A549 (cell line): Measurements from ENCODE around the gene BMP7. TPM values are rescaled to one million over a fixed set of nuclear protein-coding genes. Genes with fewer than 3 reads are reported as not detected.

Source experiments
- ATAC-seq, 2 experiments: fragments of 200-7000 bp in 1 of 2; fragments of >200 bp in 1 of 2; cut with Nextera tagmentation in 1 of 2; cut with Tn5 transposase in 1 of 2; 3 replicates each; pipeline versions ENCODE4 v1.8.0 to v1.9.1; 2018 to 2020; ENCODE audit warnings: mild to moderate bottlenecking in 1 of 2, moderate library complexity in 1 of 2
- CTCF ChIA-PET: fragments of 300-600 bp; sonication (Branson Sonifier 250); formaldehyde crosslinking; extraction: SDS; loops from one replicate; lab custom pipeline; 2021; ENCODE audit warnings: antibody characterized with exemption, inconsistent platforms; lab: Yijun Ruan, JAX
- POLR2A ChIA-PET: fragments of 350-600 bp; formaldehyde crosslinking; extraction: SDS; loops from one replicate; lab custom pipeline; 2021; ENCODE audit warnings: antibody characterized with exemption, inconsistent platforms; lab: Yijun Ruan, JAX
- DNase-seq, 2 experiments: peaks; one replicate each; pipeline versions ENCODE4 v3.0.0 to v3.0.0-alpha.2; 2011 to 2016; ENCODE audit warnings: low read depth in 1 of 2, low spot score in 1 of 2
- FAIRE-seq: peaks from 2 replicates; lab custom pipeline; 2011; peaks lifted over from hg19 to GRCh38; lab: Jason Lieb, UNC
- H3K27ac ChIP-seq, 2 experiments: fragments of >200 bp; sonication (Bioruptor Twin); formaldehyde crosslinking; 3 replicates each; pipeline ENCODE4 v1.5.1; 2016 to 2017
- H3K4me1 ChIP-seq: fragments of >200 bp; sonication (Bioruptor Twin); formaldehyde crosslinking; 3 replicates; pipeline ENCODE4 v1.6.1; 2016
- H3K4me2 ChIP-seq: fragments of >200 bp; sonication (Bioruptor Twin); formaldehyde crosslinking; 3 replicates; pipeline ENCODE4 v1.6.1; 2016
- H3K4me3 ChIP-seq: fragments of >200 bp; sonication (Bioruptor Twin); formaldehyde crosslinking; 3 replicates; pipeline ENCODE4 v1.5.1; 2016
- H3K9me3 ChIP-seq: fragments of >200 bp; sonication (Bioruptor Twin); formaldehyde crosslinking; 3 replicates; pipeline ENCODE4 v1.6.1; 2016
- ATOH8 ChIP-seq: fragments of 250-450 bp; sonication (Bioruptor Pico); IDR thresholded peaks from 2 replicates; pipeline ENCODE4 v1.5.0; 2020; ENCODE audit warnings: low read depth, mild to moderate bottlenecking, moderate library complexity
- BCL3 ChIP-seq: fragments of >200 bp; sonication (Bioruptor Twin); formaldehyde crosslinking; IDR thresholded peaks from 3 replicates; pipeline ENCODE4 v1.6.1; 2016
- BHLHE40 ChIP-seq: IDR thresholded peaks from 2 replicates; pipeline ENCODE4 v1.6.1; 2012; ENCODE audit warnings: low read depth, low read length, inconsistent platforms
- CBX8 ChIP-seq: fragments of 200-600 bp; sonication (generic); IDR thresholded peaks from 2 replicates; pipeline ENCODE4 v1.6.1; 2016
- CHD4 ChIP-seq: fragments of 200-600 bp; sonication (generic); IDR thresholded peaks from 2 replicates; pipeline ENCODE4 v1.6.1; 2016; ENCODE audit warnings: antibody characterized with exemption, mild to moderate bottlenecking, borderline replicate concordance
- CTCF ChIP-seq: fragments of >200 bp; sonication (Bioruptor Twin); formaldehyde crosslinking; IDR thresholded peaks from 3 replicates; pipeline ENCODE4 v1.5.1; 2016
- EHMT2 ChIP-seq: fragments of 200-600 bp; sonication (generic); IDR thresholded peaks from 2 replicates; pipeline ENCODE4 v1.6.1; 2016; ENCODE audit warnings: antibody characterized with exemption, low read depth, mild to moderate bottlenecking, moderate library complexity
- GATA3 ChIP-seq: IDR thresholded peaks from 2 replicates; pipeline ENCODE4 v1.6.1; 2012; ENCODE audit warnings: borderline replicate concordance
- HDAC2 ChIP-seq: fragments of 200-600 bp; sonication (generic); IDR thresholded peaks from 2 replicates; pipeline ENCODE4 v1.6.1; 2016
- HES2 ChIP-seq: fragments of >200 bp; sonication (Bioruptor Twin); formaldehyde crosslinking; IDR thresholded peaks from 2 replicates; pipeline ENCODE4 v1.6.1; 2016
- HMGXB4 ChIP-seq: fragments of 250-450 bp; sonication (Bioruptor Pico); IDR thresholded peaks from 2 replicates; pipeline ENCODE4 v1.5.0; 2021; ENCODE audit warnings: mild to moderate bottlenecking, moderate library complexity, borderline replicate concordance
- HOXA7 ChIP-seq: fragments of 250-450 bp; sonication (Bioruptor Pico); IDR thresholded peaks from 2 replicates; pipeline ENCODE4 v1.5.0; 2020; ENCODE audit warnings: mild to moderate bottlenecking, moderate library complexity
- JUNB ChIP-seq: fragments of >200 bp; sonication (Bioruptor Twin); formaldehyde crosslinking; IDR thresholded peaks from 2 replicates; pipeline ENCODE4 v1.6.1; 2016
- KDM1A ChIP-seq: fragments of 200-600 bp; sonication (generic); IDR thresholded peaks from 2 replicates; pipeline ENCODE4 v1.6.1; 2016; ENCODE audit warnings: low read depth, mild to moderate bottlenecking
- PBX3 ChIP-seq: IDR thresholded peaks from 2 replicates; pipeline ENCODE4 v1.6.1; 2012
- POLR2A ChIP-seq: IDR thresholded peaks from 2 replicates; pipeline ENCODE4 v1.6.1; 2012; ENCODE audit warnings: mild to moderate bottlenecking, low read length
- RAD21 ChIP-seq, 2 experiments: fragments of >200 bp in 1 of 2; sonication (Bioruptor Twin) in 1 of 2; formaldehyde crosslinking in 1 of 2; IDR thresholded peaks in 1 of 2; conservative IDR thresholded peaks in 1 of 2; 2 replicates in 1 of 2; 3 replicates in 1 of 2; pipeline ENCODE4 v1.6.1; 2012 to 2018; ENCODE audit warnings: inconsistent platforms in 1 of 2
- RCOR1 ChIP-seq: fragments of 150-350 bp; IDR thresholded peaks from 2 replicates; pipeline ENCODE4 v1.6.1; 2014; ENCODE audit warnings: antibody characterized with exemption, low read length, low read depth
- RFX5 ChIP-seq: fragments of 450-650 bp; IDR thresholded peaks from 2 replicates; pipeline ENCODE4 v1.7.1; 2014; ENCODE audit warnings: antibody characterized with exemption, mild to moderate bottlenecking, moderate library complexity
- TFCP2L1 ChIP-seq: fragments of 250-450 bp; sonication (Bioruptor Pico); IDR thresholded peaks from 2 replicates; pipeline ENCODE4 v1.5.0; 2021; ENCODE audit warnings: mild to moderate bottlenecking
- USF2 ChIP-seq: fragments of 450-650 bp; IDR thresholded peaks from 2 replicates; pipeline ENCODE4 v1.6.1; 2014; ENCODE audit warnings: antibody characterized with exemption
- ZC3H11A ChIP-seq: fragments of 450-650 bp; IDR thresholded peaks from 2 replicates; pipeline ENCODE4 v1.6.1; 2014; ENCODE audit warnings: antibody characterized with exemption, mild to moderate bottlenecking
- ZSCAN20 ChIP-seq: fragments of 250-450 bp; sonication (Bioruptor Pico); IDR thresholded peaks from 2 replicates; pipeline ENCODE4 v1.8.0; 2022; ENCODE audit warnings: mild to moderate bottlenecking, moderate library complexity
- WGBS: methylation state at CpG from one replicate; pipeline ENCODE4 v1.1.6; 2017; ENCODE audit errors: missing lambda C conversion rate; 5-methylcytosine and 5-hydroxymethylcytosine counted together
- polyA plus RNA-seq, 4 experiments: library from polyadenylated mRNA; depleted of rRNA in 3 of 4; stranded (reverse); fragments of >200 nt; fragmentation: RNase III in 1 of 4; extraction: RNeasy Plus Mini Kit Qiagen cat#74134 plus additional on column Dnase treatment in 1 of 4; gene quantifications; 2 replicates in 3 of 4; 3 replicates in 1 of 4; pipeline ENCODE4 v1.2.3, GENCODE V29; 2011 to 2017

The BMP7 gene
- polyA plus RNA-seq, 2 of the 4 experiments (the other 2 are of a cell fraction), result 0.08 to 0.22 TPM

- FAIRE-seq (no peak), DNase-seq (no peak)
Measured at GRCh38 chr20:57250607-57251343, 15.7 kb downstream of the BMP7 start.

GRCh38 chr20:57249772-57250171 is 16.7 kb downstream of the BMP7 start:
- POLR2A ChIA-PET, result no interaction called here
- H3K4me2 ChIP-seq, result no peak overlapping the region
- no peak for ATAC-seq
- no peak overlapping the region for H3K27ac ChIP-seq
- no peak overlapping the region for H3K4me3 ChIP-seq
- 60% methylated on average over 3 of the region's 3 CpGs for WGBS
- no peak for DNase-seq
- no peaks in the 10 kb centered on the region for H3K4me1 ChIP-seq
- CTCF ChIA-PET, result no interaction called here
- no peak for FAIRE-seq
- TF ChIP-seq ATOH8 (CRISPR knock-in tag), result no peak
- TF ChIP-seq HOXA7 (CRISPR knock-in tag), result no peak
- TF ChIP-seq KDM1A, result no peak
- TF ChIP-seq CBX8, result no peak
- no peak for TF ChIP-seq CTCF
- no peak for TF ChIP-seq RCOR1
- no peak for TF ChIP-seq POLR2A
- TF ChIP-seq HMGXB4, result no peak
- no peak for TF ChIP-seq RAD21 (conservative IDR thresholded peaks at IDR 0.05 in 1 of 2, IDR thresholded peaks at IDR 0.05 in 1 of 2)
- TF ChIP-seq JUNB, result no peak
- no peak for TF ChIP-seq BCL3
- TF ChIP-seq USF2, result no peak
- no peak for TF ChIP-seq RFX5
- TF ChIP-seq EHMT2, result no peak
- TF ChIP-seq GATA3, result no peak
- TF ChIP-seq CHD4, result no peak
- no peak for TF ChIP-seq HDAC2
- no peak for TF ChIP-seq TFCP2L1
- TF ChIP-seq, all 56 proteins: peak for 0
- H3K9me3 ChIP-seq, result no peaks in the 10 kb centered on the region

More at GRCh38 chr20:57250607-57251343, 15.7 kb downstream of the BMP7 start:
- Histone ChIP-seq H3K9me3 (no peaks in the 10 kb centered on the region), H3K4me2 (no peak overlapping the region), H3K4me1 (no peaks in the 10 kb centered on the region), H3K4me3 (no peak overlapping the region), H3K27ac (no peak overlapping the region)
- ATAC-seq, result no peak
- 58% methylated on average over 13 of the region's 15 CpGs for WGBS
- CTCF ChIA-PET, result interaction anchor here (1.2 kb wide), 1 partner anchor 10 kb away, joined by 3 read pairs; no protein-coding TSS in a partner anchor
- POLR2A ChIA-PET, result no interaction called here
- no peak for TF ChIP-seq ZC3H11A
- TF ChIP-seq HMGXB4, result no peak
- no peak for TF ChIP-seq HOXA7 (CRISPR knock-in tag)
- no peak for TF ChIP-seq ZSCAN20 (CRISPR knock-in tag)
- TF ChIP-seq PBX3, result no peak
- TF ChIP-seq EHMT2, result no peak
- no peak for TF ChIP-seq HES2
- TF ChIP-seq BHLHE40, result no peak
